K562 (cell line): Measurements from ENCODE around the gene SLC2A13. TPM values are rescaled to one million over a fixed set of nuclear protein-coding genes. Genes with fewer than 3 reads are reported as not detected.

Experiments
- BRCA1 ChIP-seq, 2 experiments: fragments of 450-650 bp in 1 of 2; sonication (generic) in 1 of 2; formaldehyde crosslinking in 1 of 2; IDR thresholded peaks; 2 replicates each; pipeline versions ENCODE4 v1.5.0 to v1.6.1; 2017 to 2020; ENCODE audit warnings: mild to moderate bottlenecking in 1 of 2, missing genetic modification reagents in 1 of 2
- CXXC5 ChIP-seq: fragments of 250-450 bp; sonication (Bioruptor Pico); IDR thresholded peaks from 2 replicates; pipeline ENCODE4 v1.8.0; 2022; ENCODE audit warnings: inconsistent platforms, mild to moderate bottlenecking, moderate library complexity
- EGR1 ChIP-seq: fragments of 450-650 bp; conservative IDR thresholded peaks from 2 replicates; pipeline ENCODE4 v1.6.1; 2017; ENCODE audit warnings: mild to moderate bottlenecking
- EZH2 ChIP-seq: IDR thresholded peaks from 2 replicates; pipeline ENCODE4 v1.6.1; 2012; ENCODE audit warnings: low read depth, mild to moderate bottlenecking, inconsistent platforms, low read length, borderline replicate concordance
- FOXJ3 ChIP-seq: sonication (generic); formaldehyde crosslinking; IDR thresholded peaks from 2 replicates; pipeline ENCODE4 v1.4.0; 2020; ENCODE audit warnings: mild to moderate bottlenecking, missing genetic modification reagents
- FOXK1 ChIP-seq: sonication (generic); formaldehyde crosslinking; IDR thresholded peaks from 2 replicates; pipeline ENCODE4 v1.8.0; 2022; ENCODE audit warnings: missing genetic modification reagents, mild to moderate bottlenecking, borderline replicate concordance
- FOXM1 ChIP-seq, 2 experiments: fragments of 450-650 bp in 1 of 2; sonication (generic) in 1 of 2; formaldehyde crosslinking in 1 of 2; IDR thresholded peaks; 2 replicates each; pipeline versions ENCODE4 v1.6.1 to v1.9.0; 2017 to 2022; ENCODE audit warnings: low read depth in 2 of 2, mild to moderate bottlenecking in 2 of 2, missing genetic modification reagents in 1 of 2, moderate library complexity in 1 of 2
- JUNB ChIP-seq: fragments of 450-650 bp; formaldehyde crosslinking; conservative IDR thresholded peaks from 2 replicates; pipeline ENCODE4 v1.4.0; 2020; ENCODE audit warnings: mild to moderate bottlenecking
- MCM7 ChIP-seq, 2 experiments: fragments of 450-650 bp; IDR thresholded peaks; 2 replicates each; pipeline ENCODE4 v1.6.1; 2016 to 2018
- NFIC ChIP-seq: fragments of 450-650 bp; IDR thresholded peaks from 2 replicates; pipeline ENCODE4 v1.6.1; 2017; ENCODE audit warnings: mild to moderate bottlenecking, inconsistent platforms
- POLR2AphosphoS2 ChIP-seq: IDR thresholded peaks from 2 replicates; pipeline ENCODE4 v1.6.1; 2012; ENCODE audit warnings: low read length, improper control_type of control experiment
- POLR2AphosphoS5 ChIP-seq: IDR thresholded peaks from 2 replicates; pipeline ENCODE4 v1.6.1; 2011; ENCODE audit warnings: mild to moderate bottlenecking, low read depth, low read length, moderate library complexity; ENCODE audit not compliant: control insufficient read depth, insufficient read depth
- PTBP1 ChIP-seq: fragments of 200-400 bp; formaldehyde crosslinking; IDR thresholded peaks from 2 replicates; pipeline ENCODE4 v1.6.1; 2017; ENCODE audit warnings: low read depth, low read length
- RBM15 ChIP-seq: fragments of 200-400 bp; formaldehyde crosslinking; IDR thresholded peaks from 2 replicates; pipeline ENCODE4 v1.6.1; 2018; ENCODE audit warnings: mild to moderate bottlenecking, low read length, moderate library complexity; ENCODE audit not compliant: insufficient read depth
- SIN3A ChIP-seq, 2 experiments: fragments of 150-350 bp in 1 of 2; IDR thresholded peaks; 2 replicates each; pipeline ENCODE4 v1.6.1; 2011 to 2016; ENCODE audit warnings: borderline replicate concordance in 2 of 2, low read depth in 2 of 2, low read length in 2 of 2, mild to moderate bottlenecking in 2 of 2, moderate library complexity in 2 of 2; ENCODE audit not compliant: control insufficient read depth in 1 of 2
- SMARCA4 ChIP-seq: fragments of 450-650 bp; IDR thresholded peaks from 2 replicates; pipeline ENCODE4 v1.6.1; 2016
- TFAM ChIP-seq: fragments of 250-450 bp; sonication (Bioruptor Pico); conservative IDR thresholded peaks from 2 replicates; pipeline ENCODE4 v1.5.0; 2021; ENCODE audit warnings: mild to moderate bottlenecking, moderate library complexity
- ZFPM2 ChIP-seq: fragments of 250-450 bp; sonication (Bioruptor Pico); IDR thresholded peaks from 2 replicates; pipeline ENCODE4 v1.5.1; 2022; ENCODE audit warnings: mild to moderate bottlenecking
- ZNF232 ChIP-seq: sonication (generic); formaldehyde crosslinking; IDR thresholded peaks from 2 replicates; pipeline ENCODE4 v1.8.0; 2022; ENCODE audit warnings: mild to moderate bottlenecking, missing genetic modification reagents
- ZZZ3 ChIP-seq: fragments of 450-650 bp; IDR thresholded peaks from 2 replicates; pipeline ENCODE4 v1.6.1; 2016; ENCODE audit warnings: antibody characterized with exemption, mild to moderate bottlenecking, moderate library complexity
- polyA plus RNA-seq, 8 experiments: library from polyadenylated mRNA; depleted of rRNA in 4 of 8; stranded (reverse) in 5 of 8; unstranded in 3 of 8; fragments of >200 nt; fragmentation: Nextera tagmentation in 2 of 8; fragmentation: Illumina TruSeq in 1 of 8; extraction: Ambion mirVana in 2 of 8; extraction: Trizol in 1 of 8; gene quantifications; 2 replicates each; pipeline versions ENCODE4 v1.2.1 to v1.2.3, GENCODE V29; 2011 to 2014; ENCODE audit warnings: inconsistent platforms in 1 of 8, missing spikeins in 1 of 8
- total RNA-seq, 7 experiments: library from RNA; depleted of rRNA in 6 of 7; stranded (reverse); fragments of >200 nt in 6 of 7; fragmentation: Illumina TruSeq in 2 of 7; extraction: Trizol in 2 of 7; gene quantifications; 2 replicates each; pipeline versions ENCODE4 v1.2.1 to v1.2.3, GENCODE V29; 2011 to 2021; ENCODE audit warnings: low replicate concordance in 1 of 7
- TF ChIP-seq, protein P1 (sequence below), 3 experiments: fragments of 200-800 bp in 1 of 3; fragments of 250-450 bp in 1 of 3; fragments of 450-650 bp in 1 of 3; sonication (Bioruptor Pico) in 1 of 3; sonication (Bioruptor generic) in 1 of 3; formaldehyde crosslinking in 1 of 3; IDR thresholded peaks; 2 replicates each; pipeline versions ENCODE4 v1.6.1 to v1.8.0; 2016 to 2022; ENCODE audit warnings: mild to moderate bottlenecking in 2 of 3, missing genetic modification characterization in 2 of 3, missing compliant biosample characterization in 1 of 3, moderate library complexity in 1 of 3
- TF ChIP-seq, protein P2 (sequence below): fragments of 250-450 bp; sonication (Bioruptor Pico); IDR thresholded peaks from 2 replicates; pipeline ENCODE4 v1.5.0; 2020; ENCODE audit warnings: mild to moderate bottlenecking, borderline replicate concordance
- TF ChIP-seq, protein P3 (sequence below): fragments of 250-450 bp; sonication (Bioruptor Pico); IDR thresholded peaks from 2 replicates; pipeline ENCODE4 v1.5.0; 2020; ENCODE audit warnings: mild to moderate bottlenecking

SLC2A13 gene
- total and polyA plus RNA-seq, 9 of the 15 experiments (the other 6 are each of a cell fraction or from before 2014, with no cell fraction given), result 1.7 to 12.4 (median 9.0) TPM

DNA sequence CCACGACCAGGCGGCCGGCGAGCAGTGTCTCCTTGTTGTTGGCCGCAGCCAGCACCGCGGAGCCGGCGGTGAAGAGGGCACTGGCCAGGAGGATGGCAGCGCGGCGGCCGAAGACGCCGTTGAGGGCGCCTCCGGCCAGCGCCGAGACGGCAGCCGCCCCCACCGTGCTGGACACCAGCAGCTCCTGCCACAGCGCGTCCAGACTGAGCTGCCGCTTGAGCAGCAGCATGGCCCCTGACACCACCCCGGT lies 691 bp downstream of the SLC2A13 start (continued):
- TF ChIP-seq, protein P1, sequence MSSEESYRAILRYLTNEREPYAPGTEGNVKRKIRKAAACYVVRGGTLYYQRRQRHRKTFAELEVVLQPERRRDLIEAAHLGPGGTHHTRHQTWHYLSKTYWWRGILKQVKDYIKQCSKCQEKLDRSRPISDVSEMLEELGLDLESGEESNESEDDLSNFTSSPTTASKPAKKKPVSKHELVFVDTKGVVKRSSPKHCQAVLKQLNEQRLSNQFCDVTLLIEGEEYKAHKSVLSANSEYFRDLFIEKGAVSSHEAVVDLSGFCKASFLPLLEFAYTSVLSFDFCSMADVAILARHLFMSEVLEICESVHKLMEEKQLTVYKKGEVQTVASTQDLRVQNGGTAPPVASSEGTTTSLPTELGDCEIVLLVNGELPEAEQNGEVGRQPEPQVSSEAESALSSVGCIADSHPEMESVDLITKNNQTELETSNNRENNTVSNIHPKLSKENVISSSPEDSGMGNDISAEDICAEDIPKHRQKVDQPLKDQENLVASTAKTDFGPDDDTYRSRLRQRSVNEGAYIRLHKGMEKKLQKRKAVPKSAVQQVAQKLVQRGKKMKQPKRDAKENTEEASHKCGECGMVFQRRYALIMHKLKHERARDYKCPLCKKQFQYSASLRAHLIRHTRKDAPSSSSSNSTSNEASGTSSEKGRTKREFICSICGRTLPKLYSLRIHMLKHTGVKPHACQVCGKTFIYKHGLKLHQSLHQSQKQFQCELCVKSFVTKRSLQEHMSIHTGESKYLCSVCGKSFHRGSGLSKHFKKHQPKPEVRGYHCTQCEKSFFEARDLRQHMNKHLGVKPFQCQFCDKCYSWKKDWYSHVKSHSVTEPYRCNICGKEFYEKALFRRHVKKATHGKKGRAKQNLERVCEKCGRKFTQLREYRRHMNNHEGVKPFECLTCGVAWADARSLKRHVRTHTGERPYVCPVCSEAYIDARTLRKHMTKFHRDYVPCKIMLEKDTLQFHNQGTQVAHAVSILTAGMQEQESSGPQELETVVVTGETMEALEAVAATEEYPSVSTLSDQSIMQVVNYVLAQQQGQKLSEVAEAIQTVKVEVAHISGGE (CRISPR knock-in tag; IDR thresholded peaks at IDR 0.05), result no peak
- TF ChIP-seq ZFPM2 (CRISPR knock-in tag) (no peak), FOXJ3 (no peak), FOXM1 (IDR thresholded peaks at IDR 0.05; ENCODE audit: low read depth) (no peak), FOXM1 (CRISPR knock-in tag; IDR thresholded peaks at IDR 0.05; ENCODE audit: low read depth) (no peak), SIN3A (IDR thresholded peaks at IDR 0.05; ENCODE audit: borderline replicate concordance in 2 of 2, control insufficient read depth in 1 of 2, low read depth in 2 of 2, low read length in 2 of 2) (0 out of 4 replicates have a peak, but pooled peaks of 1 of the 2 experiments have one; percentile 49), JUNB (no peak), CXXC5 (CRISPR knock-in tag) (no peak), RBM15 (no peak), EGR1 (0 out of 2 replicates have a peak, but pooled peaks have one; percentile 34), POLR2AphosphoS2 (no peak), NFIC (peak; percentile 47), POLR2AphosphoS5 (no peak), FOXK1 (CRISPR knock-in tag) (no peak), BRCA1 (IDR thresholded peaks at IDR 0.05) (no peak), BRCA1 (CRISPR knock-in tag; IDR thresholded peaks at IDR 0.05) (no peak), PTBP1 (no peak), MCM7 (IDR thresholded peaks at IDR 0.05) (no peak), ZZZ3 (no peak), EZH2 (no peak), SMARCA4 (no peak), ZNF232 (CRISPR knock-in tag) (no peak), TFAM (CRISPR knock-in tag) (no peak)
- TF ChIP-seq, protein P2, sequence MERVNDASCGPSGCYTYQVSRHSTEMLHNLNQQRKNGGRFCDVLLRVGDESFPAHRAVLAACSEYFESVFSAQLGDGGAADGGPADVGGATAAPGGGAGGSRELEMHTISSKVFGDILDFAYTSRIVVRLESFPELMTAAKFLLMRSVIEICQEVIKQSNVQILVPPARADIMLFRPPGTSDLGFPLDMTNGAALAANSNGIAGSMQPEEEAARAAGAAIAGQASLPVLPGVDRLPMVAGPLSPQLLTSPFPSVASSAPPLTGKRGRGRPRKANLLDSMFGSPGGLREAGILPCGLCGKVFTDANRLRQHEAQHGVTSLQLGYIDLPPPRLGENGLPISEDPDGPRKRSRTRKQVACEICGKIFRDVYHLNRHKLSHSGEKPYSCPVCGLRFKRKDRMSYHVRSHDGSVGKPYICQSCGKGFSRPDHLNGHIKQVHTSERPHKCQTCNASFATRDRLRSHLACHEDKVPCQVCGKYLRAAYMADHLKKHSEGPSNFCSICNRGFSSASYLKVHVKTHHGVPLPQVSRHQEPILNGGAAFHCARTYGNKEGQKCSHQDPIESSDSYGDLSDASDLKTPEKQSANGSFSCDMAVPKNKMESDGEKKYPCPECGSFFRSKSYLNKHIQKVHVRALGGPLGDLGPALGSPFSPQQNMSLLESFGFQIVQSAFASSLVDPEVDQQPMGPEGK, result no peak
- TF ChIP-seq, protein P3, sequence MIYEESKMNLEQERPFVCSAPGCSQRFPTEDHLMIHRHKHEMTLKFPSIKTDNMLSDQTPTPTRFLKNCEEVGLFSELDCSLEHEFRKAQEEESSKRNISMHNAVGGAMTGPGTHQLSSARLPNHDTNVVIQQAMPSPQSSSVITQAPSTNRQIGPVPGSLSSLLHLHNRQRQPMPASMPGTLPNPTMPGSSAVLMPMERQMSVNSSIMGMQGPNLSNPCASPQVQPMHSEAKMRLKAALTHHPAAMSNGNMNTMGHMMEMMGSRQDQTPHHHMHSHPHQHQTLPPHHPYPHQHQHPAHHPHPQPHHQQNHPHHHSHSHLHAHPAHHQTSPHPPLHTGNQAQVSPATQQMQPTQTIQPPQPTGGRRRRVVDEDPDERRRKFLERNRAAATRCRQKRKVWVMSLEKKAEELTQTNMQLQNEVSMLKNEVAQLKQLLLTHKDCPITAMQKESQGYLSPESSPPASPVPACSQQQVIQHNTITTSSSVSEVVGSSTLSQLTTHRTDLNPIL (CRISPR knock-in tag), result no peak
